Uterus (tissue), 2 donors: ENCODE measurements around the gene SSBP3.

ENCODE experiments used
- CTCF ChIP-seq, 4 experiments: fragments of 200-600 bp in 2 of 4; fragments of 450-650 bp in 2 of 4; sonication (generic) in 2 of 4; IDR thresholded peaks; one replicate each; pipeline ENCODE4 v1.5.1; 2016 to 2019; ENCODE audit warnings: antibody characterized with exemption in 4 of 4, mild to moderate bottlenecking in 2 of 4, moderate library complexity in 1 of 4
- POLR2A ChIP-seq, 2 donors: fragments of 450-650 bp; IDR thresholded peaks; one replicate each; pipeline ENCODE4 v1.6.1; 2016; ENCODE audit warnings: antibody characterized with exemption in 2 of 2, mild to moderate bottlenecking in 1 of 2, moderate library complexity in 1 of 2

- no peak for TF ChIP-seq CTCF (IDR thresholded peaks at IDR 0.05)
- TF ChIP-seq POLR2A (IDR thresholded peaks at IDR 0.05), result no peak
Observed at GRCh38 chr1:54337928-54338327, 68.3 kb downstream of the SSBP3 start.
